GM23338 (cell line): ENCODE measurements around the gene MBD6. TPM values are rescaled to one million over a fixed set of nuclear protein-coding genes. Genes with fewer than 3 reads are reported as not detected.

ENCODE experiments used
- ATAC-seq: fragments of 200-7000 bp; cut with Tn5 transposase; 3 replicates; pipeline ENCODE4 v1.9.1; 2020
- DNase-seq: peaks from one replicate; pipeline ENCODE4 v3.0.0-alpha.2; 2015; ENCODE audit warnings: low spot score
- H2AFZ ChIP-seq: fragments of 200-600 bp; sonication (generic); 2 replicates; pipeline ENCODE4 v1.8.0; 2016; ENCODE audit warnings: antibody characterized with exemption, mild to moderate bottlenecking, moderate library complexity
- H3F3A ChIP-seq: fragments of 200-600 bp; sonication (generic); replicated peaks from 2 replicates; pipeline ENCODE4 v1.8.0; 2017; ENCODE audit warnings: antibody characterized with exemption, mixed run types, low read depth
- H3K27ac ChIP-seq: fragments of 200-600 bp; sonication (generic); 2 replicates; pipeline ENCODE4 v1.6.1; 2016; ENCODE audit warnings: low read depth
- H3K27me3 ChIP-seq: fragments of 200-600 bp; sonication (generic); 2 replicates; pipeline ENCODE4 v1.8.0; 2016; ENCODE audit warnings: mild to moderate bottlenecking, mixed run types, moderate library complexity; ENCODE audit not compliant: insufficient read depth
- H3K36me3 ChIP-seq: fragments of 200-600 bp; sonication (generic); 2 replicates; pipeline ENCODE4 v1.8.0; 2016; ENCODE audit warnings: mild to moderate bottlenecking; ENCODE audit not compliant: insufficient read depth
- H3K4me1 ChIP-seq: fragments of 200-600 bp; sonication (generic); 2 replicates; pipeline ENCODE4 v1.8.0; 2016; ENCODE audit warnings: mild to moderate bottlenecking, moderate library complexity; ENCODE audit not compliant: insufficient read depth
- H3K4me2 ChIP-seq: fragments of 200-600 bp; sonication (generic); 2 replicates; pipeline ENCODE4 v1.7.1; 2017; ENCODE audit warnings: mixed run types
- H3K4me3 ChIP-seq: fragments of 200-600 bp; sonication (generic); 2 replicates; pipeline ENCODE4 v1.6.1; 2016; ENCODE audit warnings: mixed run types
- H3K79me2 ChIP-seq: fragments of 200-600 bp; sonication (generic); replicated peaks from 2 replicates; pipeline ENCODE4 v1.8.0; 2017; ENCODE audit warnings: mild to moderate bottlenecking; ENCODE audit not compliant: insufficient read depth
- H3K9me2 ChIP-seq: fragments of 200-600 bp; sonication (generic); 2 replicates; pipeline ENCODE4 v1.8.0; 2017; ENCODE audit not compliant: insufficient read depth
- H4K20me1 ChIP-seq: fragments of 200-600 bp; sonication (generic); replicated peaks from 2 replicates; pipeline ENCODE4 v1.8.0; 2017; ENCODE audit warnings: mild to moderate bottlenecking; ENCODE audit not compliant: insufficient read depth
- H3K27ac Mint-ChIP-seq: 2 replicates; pipeline ENCODE4 v1.8.0; 2020; ENCODE audit warnings: inconsistent platforms, mild to moderate bottlenecking, moderate library complexity, mixed read lengths
- H3K27me3 Mint-ChIP-seq: 3 replicates; pipeline ENCODE4 v1.8.0; 2022; ENCODE audit warnings: low read depth, mild to moderate bottlenecking, moderate library complexity, mixed read lengths, inconsistent platforms; ENCODE audit not compliant: insufficient read depth, poor library complexity
- H3K36me3 Mint-ChIP-seq: 3 replicates; pipeline ENCODE4 v1.8.0; 2021; ENCODE audit warnings: low read depth, mild to moderate bottlenecking, inconsistent platforms, moderate library complexity, mixed read lengths
- H3K4me1 Mint-ChIP-seq: 3 replicates; pipeline ENCODE4 v1.8.0; 2020; ENCODE audit warnings: mild to moderate bottlenecking, inconsistent platforms, mixed read lengths
- H3K4me3 Mint-ChIP-seq: 3 replicates; pipeline ENCODE4 v1.8.0; 2021; ENCODE audit warnings: moderate library complexity, mild to moderate bottlenecking, inconsistent platforms, mixed read lengths
- H3K9me3 Mint-ChIP-seq: 3 replicates; pipeline ENCODE4 v1.8.0; 2020; ENCODE audit warnings: moderate library complexity, mild to moderate bottlenecking, inconsistent platforms, mixed read lengths
- CREB1 ChIP-seq: fragments of 250-450 bp; sonication (Bioruptor Pico); IDR thresholded peaks from 2 replicates; pipeline ENCODE4 v1.5.0; 2020; ENCODE audit warnings: low read depth, mild to moderate bottlenecking, moderate library complexity
- EZH2 ChIP-seq: fragments of 200-600 bp; sonication (generic); IDR thresholded peaks from one replicate; pipeline ENCODE4 v1.8.0; 2017; ENCODE audit warnings: antibody characterized with exemption, mild to moderate bottlenecking, low read depth; ENCODE audit not compliant: unreplicated experiment
- EZH2phosphoT487 ChIP-seq: fragments of 200-600 bp; sonication (generic); IDR thresholded peaks from one replicate; pipeline ENCODE4 v1.8.1; 2018; ENCODE audit warnings: antibody characterized with exemption; ENCODE audit not compliant: unreplicated experiment
- JUNB ChIP-seq: IDR thresholded peaks from one replicate; pipeline ENCODE4 v1.6.1; 2016; ENCODE audit warnings: antibody characterized with exemption; ENCODE audit not compliant: unreplicated experiment
- NANOG ChIP-seq: IDR thresholded peaks from 2 replicates; pipeline ENCODE4 v1.6.1; 2016; ENCODE audit warnings: antibody characterized with exemption, borderline replicate concordance
- POLR2AphosphoS5 ChIP-seq: IDR thresholded peaks from 2 replicates; pipeline ENCODE4 v1.6.1; 2016; ENCODE audit warnings: antibody characterized with exemption, low read depth
- ZNF114 ChIP-seq: fragments of 250-450 bp; sonication (Bioruptor Pico); IDR thresholded peaks from 2 replicates; pipeline ENCODE4 v1.5.0; 2020; ENCODE audit warnings: mild to moderate bottlenecking, moderate library complexity
- ZNF331 ChIP-seq: fragments of 250-450 bp; sonication (Bioruptor Pico); IDR thresholded peaks from 2 replicates; pipeline ENCODE4 v1.5.0; 2020; ENCODE audit warnings: low read depth, mild to moderate bottlenecking, moderate library complexity
- polyA plus RNA-seq: library from polyadenylated mRNA; unstranded; fragments of >200 nt; fragmentation: Nextera tagmentation; extraction: Ambion mirVana; gene quantifications from 2 replicates; pipeline ENCODE4 v1.2.1, GENCODE V29; 2016
- total RNA-seq: library from RNA; depleted of rRNA; stranded (reverse); fragments of >200 nt; shearing (Covaris generic); gene quantifications from 2 replicates; pipeline ENCODE4 v1.2.3, GENCODE V29; 2014
- TF ChIP-seq, protein P1 (sequence below): fragments of 250-450 bp; sonication (Bioruptor Pico); IDR thresholded peaks from 2 replicates; pipeline ENCODE4 v1.5.0; 2020; ENCODE audit warnings: mild to moderate bottlenecking, moderate library complexity
- TF ChIP-seq, protein P2 (sequence below), 2 experiments: fragments of 200-600 bp in 1 of 2; sonication (generic) in 1 of 2; conservative IDR thresholded peaks; 2 replicates each; pipeline versions ENCODE4 v1.5.1 to v1.6.1; 2016 to 2017; ENCODE audit warnings: antibody characterized with exemption in 2 of 2, low read depth in 2 of 2, mild to moderate bottlenecking in 2 of 2, moderate library complexity in 1 of 2
- TF ChIP-seq, protein P3 (sequence below): IDR thresholded peaks from 2 replicates; pipeline ENCODE4 v1.6.1; 2016; ENCODE audit warnings: antibody characterized with exemption

The MBD6 gene
- total and polyA plus RNA-seq, 2 experiments from 2014 or later: 12.5 to 17.1 TPM

DNA sequence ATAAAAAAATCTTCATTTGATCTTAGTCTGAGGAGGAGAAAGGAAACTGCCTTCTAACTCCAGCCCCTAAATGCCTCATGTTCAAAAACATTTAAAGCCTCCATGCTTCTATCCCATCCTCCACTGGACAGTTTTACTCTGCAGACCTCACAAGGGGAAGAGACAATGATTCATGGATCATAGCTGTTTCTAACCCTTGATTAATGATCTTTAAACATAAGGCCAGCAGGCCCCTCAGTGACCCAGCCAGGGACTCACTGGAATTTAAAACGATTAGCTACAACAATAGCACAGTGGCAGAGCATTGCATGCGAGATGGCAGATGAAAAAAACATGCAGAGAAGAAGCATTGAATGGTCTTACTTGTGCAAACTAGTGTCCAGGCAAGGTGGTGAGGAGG, 18.4 kb downstream of the MBD6 start:
- peaks cover 6% of the 10 kb centered on the region; the same call in 1 of the 2 replicates for H3K36me3 ChIP-seq
- H3K4me2 ChIP-seq: no peak overlapping the region
- H3K27me3 ChIP-seq: no peaks in the 10 kb centered on the region
- TF ChIP-seq EZH2: no peak
- TF ChIP-seq, protein P1, sequence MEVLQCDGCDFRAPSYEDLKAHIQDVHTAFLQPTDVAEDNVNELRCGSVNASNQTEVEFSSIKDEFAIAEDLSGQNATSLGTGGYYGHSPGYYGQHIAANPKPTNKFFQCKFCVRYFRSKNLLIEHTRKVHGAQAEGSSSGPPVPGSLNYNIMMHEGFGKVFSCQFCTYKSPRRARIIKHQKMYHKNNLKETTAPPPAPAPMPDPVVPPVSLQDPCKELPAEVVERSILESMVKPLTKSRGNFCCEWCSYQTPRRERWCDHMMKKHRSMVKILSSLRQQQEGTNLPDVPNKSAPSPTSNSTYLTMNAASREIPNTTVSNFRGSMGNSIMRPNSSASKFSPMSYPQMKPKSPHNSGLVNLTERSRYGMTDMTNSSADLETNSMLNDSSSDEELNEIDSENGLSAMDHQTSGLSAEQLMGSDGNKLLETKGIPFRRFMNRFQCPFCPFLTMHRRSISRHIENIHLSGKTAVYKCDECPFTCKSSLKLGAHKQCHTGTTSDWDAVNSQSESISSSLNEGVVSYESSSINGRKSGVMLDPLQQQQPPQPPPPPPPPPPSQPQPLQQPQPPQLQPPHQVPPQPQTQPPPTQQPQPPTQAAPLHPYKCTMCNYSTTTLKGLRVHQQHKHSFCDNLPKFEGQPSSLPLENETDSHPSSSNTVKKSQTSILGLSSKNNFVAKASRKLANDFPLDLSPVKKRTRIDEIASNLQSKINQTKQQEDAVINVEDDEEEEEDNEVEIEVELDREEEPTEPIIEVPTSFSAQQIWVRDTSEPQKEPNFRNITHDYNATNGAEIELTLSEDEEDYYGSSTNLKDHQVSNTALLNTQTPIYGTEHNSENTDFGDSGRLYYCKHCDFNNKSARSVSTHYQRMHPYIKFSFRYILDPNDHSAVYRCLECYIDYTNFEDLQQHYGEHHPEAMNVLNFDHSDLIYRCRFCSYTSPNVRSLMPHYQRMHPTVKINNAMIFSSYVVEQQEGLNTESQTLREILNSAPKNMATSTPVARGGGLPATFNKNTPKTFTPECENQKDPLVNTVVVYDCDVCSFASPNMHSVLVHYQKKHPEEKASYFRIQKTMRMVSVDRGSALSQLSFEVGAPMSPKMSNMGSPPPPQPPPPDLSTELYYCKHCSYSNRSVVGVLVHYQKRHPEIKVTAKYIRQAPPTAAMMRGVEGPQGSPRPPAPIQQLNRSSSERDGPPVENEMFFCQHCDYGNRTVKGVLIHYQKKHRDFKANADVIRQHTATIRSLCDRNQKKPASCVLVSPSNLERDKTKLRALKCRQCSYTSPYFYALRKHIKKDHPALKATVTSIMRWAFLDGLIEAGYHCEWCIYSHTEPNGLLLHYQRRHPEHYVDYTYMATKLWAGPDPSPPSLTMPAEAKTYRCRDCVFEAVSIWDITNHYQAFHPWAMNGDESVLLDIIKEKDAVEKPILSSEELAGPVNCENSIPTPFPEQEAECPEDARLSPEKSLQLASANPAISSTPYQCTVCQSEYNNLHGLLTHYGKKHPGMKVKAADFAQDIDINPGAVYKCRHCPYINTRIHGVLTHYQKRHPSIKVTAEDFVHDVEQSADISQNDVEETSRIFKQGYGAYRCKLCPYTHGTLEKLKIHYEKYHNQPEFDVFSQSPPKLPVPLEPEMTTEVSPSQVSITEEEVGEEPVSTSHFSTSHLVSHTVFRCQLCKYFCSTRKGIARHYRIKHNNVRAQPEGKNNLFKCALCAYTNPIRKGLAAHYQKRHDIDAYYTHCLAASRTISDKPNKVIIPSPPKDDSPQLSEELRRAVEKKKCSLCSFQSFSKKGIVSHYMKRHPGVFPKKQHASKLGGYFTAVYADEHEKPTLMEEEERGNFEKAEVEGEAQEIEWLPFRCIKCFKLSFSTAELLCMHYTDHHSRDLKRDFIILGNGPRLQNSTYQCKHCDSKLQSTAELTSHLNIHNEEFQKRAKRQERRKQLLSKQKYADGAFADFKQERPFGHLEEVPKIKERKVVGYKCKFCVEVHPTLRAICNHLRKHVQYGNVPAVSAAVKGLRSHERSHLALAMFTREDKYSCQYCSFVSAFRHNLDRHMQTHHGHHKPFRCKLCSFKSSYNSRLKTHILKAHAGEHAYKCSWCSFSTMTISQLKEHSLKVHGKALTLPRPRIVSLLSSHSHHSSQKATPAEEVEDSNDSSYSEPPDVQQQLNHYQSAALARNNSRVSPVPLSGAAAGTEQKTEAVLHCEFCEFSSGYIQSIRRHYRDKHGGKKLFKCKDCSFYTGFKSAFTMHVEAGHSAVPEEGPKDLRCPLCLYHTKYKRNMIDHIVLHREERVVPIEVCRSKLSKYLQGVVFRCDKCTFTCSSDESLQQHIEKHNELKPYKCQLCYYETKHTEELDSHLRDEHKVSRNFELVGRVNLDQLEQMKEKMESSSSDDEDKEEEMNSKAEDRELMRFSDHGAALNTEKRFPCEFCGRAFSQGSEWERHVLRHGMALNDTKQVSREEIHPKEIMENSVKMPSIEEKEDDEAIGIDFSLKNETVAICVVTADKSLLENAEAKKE (CRISPR knock-in tag): no peak
- no peak for TF ChIP-seq ZNF331 (CRISPR knock-in tag)
- TF ChIP-seq, protein P2, sequence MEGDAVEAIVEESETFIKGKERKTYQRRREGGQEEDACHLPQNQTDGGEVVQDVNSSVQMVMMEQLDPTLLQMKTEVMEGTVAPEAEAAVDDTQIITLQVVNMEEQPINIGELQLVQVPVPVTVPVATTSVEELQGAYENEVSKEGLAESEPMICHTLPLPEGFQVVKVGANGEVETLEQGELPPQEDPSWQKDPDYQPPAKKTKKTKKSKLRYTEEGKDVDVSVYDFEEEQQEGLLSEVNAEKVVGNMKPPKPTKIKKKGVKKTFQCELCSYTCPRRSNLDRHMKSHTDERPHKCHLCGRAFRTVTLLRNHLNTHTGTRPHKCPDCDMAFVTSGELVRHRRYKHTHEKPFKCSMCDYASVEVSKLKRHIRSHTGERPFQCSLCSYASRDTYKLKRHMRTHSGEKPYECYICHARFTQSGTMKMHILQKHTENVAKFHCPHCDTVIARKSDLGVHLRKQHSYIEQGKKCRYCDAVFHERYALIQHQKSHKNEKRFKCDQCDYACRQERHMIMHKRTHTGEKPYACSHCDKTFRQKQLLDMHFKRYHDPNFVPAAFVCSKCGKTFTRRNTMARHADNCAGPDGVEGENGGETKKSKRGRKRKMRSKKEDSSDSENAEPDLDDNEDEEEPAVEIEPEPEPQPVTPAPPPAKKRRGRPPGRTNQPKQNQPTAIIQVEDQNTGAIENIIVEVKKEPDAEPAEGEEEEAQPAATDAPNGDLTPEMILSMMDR (conservative IDR thresholded peaks at IDR 0.05; ENCODE audit: low read depth in 2 of 2): no peak
- no peak for TF ChIP-seq POLR2AphosphoS5
- TF ChIP-seq JUNB: no peak
- TF ChIP-seq, protein P3, sequence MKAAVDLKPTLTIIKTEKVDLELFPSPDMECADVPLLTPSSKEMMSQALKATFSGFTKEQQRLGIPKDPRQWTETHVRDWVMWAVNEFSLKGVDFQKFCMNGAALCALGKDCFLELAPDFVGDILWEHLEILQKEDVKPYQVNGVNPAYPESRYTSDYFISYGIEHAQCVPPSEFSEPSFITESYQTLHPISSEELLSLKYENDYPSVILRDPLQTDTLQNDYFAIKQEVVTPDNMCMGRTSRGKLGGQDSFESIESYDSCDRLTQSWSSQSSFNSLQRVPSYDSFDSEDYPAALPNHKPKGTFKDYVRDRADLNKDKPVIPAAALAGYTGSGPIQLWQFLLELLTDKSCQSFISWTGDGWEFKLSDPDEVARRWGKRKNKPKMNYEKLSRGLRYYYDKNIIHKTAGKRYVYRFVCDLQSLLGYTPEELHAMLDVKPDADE: no peak
- TF ChIP-seq EZH2phosphoT487: no peak
- TF ChIP-seq ZNF114 (CRISPR knock-in tag): no peak
- no peak for TF ChIP-seq NANOG
- no peak for TF ChIP-seq CREB1 (CRISPR knock-in tag)
- no peaks in the 10 kb centered on the region for H3K9me2 ChIP-seq
- peaks cover 17% of the 10 kb centered on the region for H3K79me2 ChIP-seq
- H4K20me1 ChIP-seq: peaks cover 17% of the 10 kb centered on the region; the same call in 1 of the 2 replicates
- Mint-ChIP-seq H3K9me3 (no peaks in the 10 kb centered on the region), H3K4me1 (peaks cover 23% of the 10 kb centered on the region), H3K4me3 (no peak overlapping the region), H3K27ac (no peak overlapping the region; the same call in 1 of the 2 replicates), H3K36me3 (peaks cover 16% of the 10 kb centered on the region), H3K27me3 (peaks cover 1% of the 10 kb centered on the region)
- no peak for DNase-seq
- ATAC-seq: no peak
- no peak overlapping the region for H2AFZ ChIP-seq
- 0 out of 2 replicates have a peak, but pooled peaks cover 5% of the 10 kb centered on the region for H3F3A ChIP-seq
- H3K4me3 ChIP-seq: no peak overlapping the region
- peaks cover 4% of the 10 kb centered on the region; the same call in 1 of the 2 replicates for H3K4me1 ChIP-seq
- H3K27ac ChIP-seq: no peak overlapping the region
